Tibial nerve (tissue), 4 donors: ENCODE measurements around the gene CNPY1.

ENCODE experiments used
- CTCF ChIP-seq, 5 experiments: fragments of 200-600 bp in 3 of 5; fragments of 450-650 bp in 2 of 5; sonication (generic) in 3 of 5; IDR thresholded peaks; one replicate each; pipeline ENCODE4 v1.5.1; 2016 to 2019; ENCODE audit warnings: antibody characterized with exemption in 5 of 5, mild to moderate bottlenecking in 3 of 5, moderate library complexity in 2 of 5
- EP300 ChIP-seq, 2 donors: sonication (generic); formaldehyde crosslinking; IDR thresholded peaks; one replicate each; pipeline ENCODE4 v1.6.1; 2017; ENCODE audit warnings: antibody characterized with exemption in 2 of 2, mild to moderate bottlenecking in 1 of 2

GRCh38 chr7:155516466-155516865 is 29.9 kb downstream of the CNPY1 start:
- no peak for TF ChIP-seq EP300 (IDR thresholded peaks at IDR 0.05)
- no peak for TF ChIP-seq CTCF (IDR thresholded peaks at IDR 0.05)
